HG03575 (cell line): Measurements from ENCODE around the gene FOXE1.

ENCODE experiments used
- ATAC-seq: cut with Tn5 transposase; IDR thresholded peaks from one replicate; pipeline ENCODE4 v1.9.1; 2021; ENCODE audit not compliant: unreplicated experiment, insufficient number of reproducible peaks, low FRiP score; ENCODE audit errors: extremely low read depth

Gene FOXE1

GRCh38 chr9:97900738-97901565, 47.9 kb downstream of the FOXE1 start:
- no peak for ATAC-seq

GRCh38 chr9:97903177-97903576, 50.2 kb downstream of the FOXE1 start:
- no peak for ATAC-seq

GRCh38 chr9:97904725-97905124, 51.7 kb downstream of the FOXE1 start:
- ATAC-seq, result no peak

- no peak for ATAC-seq
Observed at GRCh38 chr9:97905228-97905627, 52.2 kb downstream of the FOXE1 start.
